MM.1S (cell line): Measurements from ENCODE around the gene CTNNA2.

ENCODE experiments used
- EZH2 ChIP-seq: fragments of 300-600 bp; sonication (generic); optimal IDR thresholded peaks from 2 replicates; pipeline ENCODE3; 2017; ENCODE audit warnings: low read depth, mild to moderate bottlenecking, antibody characterized with exemption, low read length, mixed read lengths
- EZH2phosphoT487 ChIP-seq: fragments of 300-600 bp; sonication (generic); IDR thresholded peaks from 2 replicates; pipeline ENCODE4 v1.6.1; 2018; ENCODE audit warnings: antibody characterized with exemption, low read length
- TF ChIP-seq, protein P1 (sequence below): fragments of 300-600 bp; sonication (generic); IDR thresholded peaks from 2 replicates; pipeline ENCODE4 v1.5.1; 2016; ENCODE audit warnings: antibody characterized with exemption, low read length, mixed read lengths

GRCh38 chr2:80190166-80190565 is 677.3 kb downstream of the CTNNA2 start:
- TF ChIP-seq, protein P1, sequence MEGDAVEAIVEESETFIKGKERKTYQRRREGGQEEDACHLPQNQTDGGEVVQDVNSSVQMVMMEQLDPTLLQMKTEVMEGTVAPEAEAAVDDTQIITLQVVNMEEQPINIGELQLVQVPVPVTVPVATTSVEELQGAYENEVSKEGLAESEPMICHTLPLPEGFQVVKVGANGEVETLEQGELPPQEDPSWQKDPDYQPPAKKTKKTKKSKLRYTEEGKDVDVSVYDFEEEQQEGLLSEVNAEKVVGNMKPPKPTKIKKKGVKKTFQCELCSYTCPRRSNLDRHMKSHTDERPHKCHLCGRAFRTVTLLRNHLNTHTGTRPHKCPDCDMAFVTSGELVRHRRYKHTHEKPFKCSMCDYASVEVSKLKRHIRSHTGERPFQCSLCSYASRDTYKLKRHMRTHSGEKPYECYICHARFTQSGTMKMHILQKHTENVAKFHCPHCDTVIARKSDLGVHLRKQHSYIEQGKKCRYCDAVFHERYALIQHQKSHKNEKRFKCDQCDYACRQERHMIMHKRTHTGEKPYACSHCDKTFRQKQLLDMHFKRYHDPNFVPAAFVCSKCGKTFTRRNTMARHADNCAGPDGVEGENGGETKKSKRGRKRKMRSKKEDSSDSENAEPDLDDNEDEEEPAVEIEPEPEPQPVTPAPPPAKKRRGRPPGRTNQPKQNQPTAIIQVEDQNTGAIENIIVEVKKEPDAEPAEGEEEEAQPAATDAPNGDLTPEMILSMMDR: no peak
- TF ChIP-seq EZH2: no peak
- TF ChIP-seq EZH2phosphoT487: no peak
